T-helper 1 cell treated with Interleukin-12 subunit alpha and Interleukin-12 subunit beta and Interleukin-4 antibody, amounts not matched to agents 30 μg/mL and 1 μg/mL, for 36 hours (primary cell): ENCODE measurements around the gene QSER1.
A peak's percentile ranks its signal among the peaks of the same experiment; 100 is the strongest.

Experiments used
- H3K27ac Mint-ChIP-seq: one replicate; pipeline ENCODE4 v1.8.0; 2021; ENCODE audit warnings: mild to moderate bottlenecking, mixed read lengths
- H3K27me3 Mint-ChIP-seq: one replicate; pipeline ENCODE4 v1.8.0; 2021; ENCODE audit warnings: low read depth, mixed read lengths
- H3K36me3 Mint-ChIP-seq: one replicate; pipeline ENCODE4 v1.8.0; 2021; ENCODE audit warnings: low read depth, mixed read lengths
- H3K4me1 Mint-ChIP-seq: one replicate; pipeline ENCODE4 v1.8.0; 2021; ENCODE audit warnings: low read depth, mixed read lengths
- H3K4me3 Mint-ChIP-seq: one replicate; pipeline ENCODE4 v1.8.0; 2021; ENCODE audit warnings: mild to moderate bottlenecking, moderate library complexity, mixed read lengths
- H3K9me3 Mint-ChIP-seq: one replicate; pipeline ENCODE4 v1.8.0; 2021; ENCODE audit warnings: mixed read lengths

Gene QSER1

DNA sequence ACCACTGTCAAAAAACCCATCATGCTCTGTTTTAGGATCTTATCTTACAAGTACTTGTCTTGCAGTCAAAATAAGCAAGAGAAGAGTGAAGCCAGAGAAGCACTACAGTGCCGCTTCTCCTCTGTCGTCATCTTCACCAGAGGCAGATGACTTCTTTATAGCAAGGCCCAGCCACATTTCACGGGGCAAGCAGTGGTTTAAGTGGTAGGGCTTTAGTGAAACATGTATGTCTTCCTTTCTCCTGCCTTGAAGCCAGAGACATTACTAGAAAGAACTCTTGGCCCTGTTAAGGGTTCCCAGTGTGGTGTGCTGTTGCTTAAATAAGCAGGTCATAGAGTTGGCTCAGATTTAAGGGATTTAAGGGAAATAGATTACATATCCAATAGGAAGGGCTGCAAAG, 80.2 kb downstream of the QSER1 start:
- no peak overlapping the region for H3K27ac Mint-ChIP-seq
- peaks cover 5% of the 10 kb centered on the region for H3K36me3 Mint-ChIP-seq
- H3K27me3 Mint-ChIP-seq = no peaks in the 10 kb centered on the region
- no peaks in the 10 kb centered on the region for H3K4me1 Mint-ChIP-seq
- H3K9me3 Mint-ChIP-seq = no peaks in the 10 kb centered on the region
- no peak overlapping the region for H3K4me3 Mint-ChIP-seq

DNA sequence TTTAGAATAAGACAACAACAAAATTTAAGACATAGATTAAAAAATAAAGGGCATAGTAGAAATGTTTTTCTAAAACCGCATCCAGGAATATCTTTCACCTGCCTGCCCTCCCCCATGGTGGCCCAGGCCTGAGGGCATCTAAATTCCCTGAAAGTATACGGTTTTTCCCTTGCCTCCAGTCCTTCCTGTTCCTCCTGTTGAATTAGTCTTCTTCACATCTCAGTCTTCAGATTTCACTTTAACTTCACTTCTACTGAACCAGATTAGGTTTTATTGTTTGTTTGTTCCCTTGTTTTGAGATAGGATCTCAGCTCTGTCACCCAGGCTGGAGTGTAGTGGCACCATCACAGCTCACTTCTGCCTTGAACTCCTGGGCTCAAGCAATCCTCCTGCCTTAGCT, 90.0 kb downstream of the QSER1 start:
- no peak overlapping the region for H3K27ac Mint-ChIP-seq

DNA sequence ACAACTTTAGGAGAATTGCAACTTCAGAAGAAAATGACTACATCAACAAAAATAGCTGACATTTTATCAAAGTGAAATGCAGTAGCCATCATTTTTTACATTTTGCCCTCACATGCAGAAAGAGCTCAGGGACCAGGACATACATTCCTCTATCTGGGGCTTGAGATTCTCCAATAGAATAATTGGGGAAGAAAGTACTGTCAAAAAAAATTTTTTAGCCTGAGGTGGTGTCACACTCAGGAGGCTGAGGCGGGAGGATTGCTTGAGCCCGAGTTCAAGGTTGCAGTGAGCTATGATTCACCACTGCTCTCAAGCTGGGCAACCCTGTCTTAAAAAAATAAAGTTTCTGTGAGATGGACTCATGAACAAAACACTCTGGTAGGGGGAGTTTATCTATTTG, 90.9 kb downstream of the QSER1 start:
- Mint-ChIP-seq H3K36me3 (no peaks in the 10 kb centered on the region), H3K4me1 (no peaks in the 10 kb centered on the region), H3K27me3 (no peaks in the 10 kb centered on the region), H3K4me3 (no peak overlapping the region), H3K9me3 (no peaks in the 10 kb centered on the region), H3K27ac (no peak overlapping the region)

More for the DNA sequence above, 90.0 kb downstream of the QSER1 start:
- Mint-ChIP-seq H3K4me3 (no peak overlapping the region), H3K27me3 (no peaks in the 10 kb centered on the region), H3K4me1 (no peaks in the 10 kb centered on the region), H3K9me3 (no peaks in the 10 kb centered on the region), H3K36me3 (no peaks in the 10 kb centered on the region)

DNA sequence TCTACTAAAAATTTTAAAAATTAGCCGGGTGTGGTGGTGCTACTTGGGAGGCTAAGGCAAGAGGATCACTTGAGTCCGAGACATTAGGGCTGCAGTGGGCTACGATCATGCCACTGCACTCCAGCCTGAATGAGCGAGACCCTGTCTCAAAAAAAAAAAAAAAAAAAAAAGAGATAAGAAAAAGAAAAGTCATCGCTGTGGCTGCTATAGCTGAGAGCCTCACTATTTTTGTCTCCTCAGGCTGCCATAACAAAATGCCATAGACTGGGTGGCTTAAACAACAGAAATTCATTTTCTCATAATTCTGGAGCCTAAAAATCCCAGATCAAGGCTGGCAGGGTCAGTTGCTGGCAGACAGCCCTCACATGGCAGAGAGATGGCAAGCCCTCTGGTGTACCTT, 93.0 kb downstream of the QSER1 start:
- Mint-ChIP-seq H3K4me3 (no peak overlapping the region), H3K27ac (no peak overlapping the region), H3K4me1 (no peaks in the 10 kb centered on the region), H3K27me3 (no peaks in the 10 kb centered on the region), H3K9me3 (no peaks in the 10 kb centered on the region), H3K36me3 (no peaks in the 10 kb centered on the region)

DNA sequence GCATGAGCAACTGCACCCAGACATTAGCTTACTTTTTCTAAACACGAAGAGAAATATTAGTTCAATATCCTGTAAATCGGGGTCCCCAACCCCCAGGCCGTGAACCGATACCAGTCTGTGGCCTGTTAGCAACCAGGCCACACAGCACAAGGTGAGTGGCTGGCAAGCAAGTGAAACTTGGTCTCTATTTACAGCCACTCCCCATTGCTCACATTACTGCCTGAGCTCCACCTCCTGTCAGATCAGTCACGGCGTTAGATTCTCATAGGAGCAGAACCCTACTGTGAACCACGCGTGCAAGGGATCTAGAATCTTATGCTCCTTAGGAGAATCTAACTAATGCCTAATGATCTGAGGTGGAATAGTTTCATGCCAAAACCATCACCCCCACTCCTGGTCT, 95.2 kb downstream of the QSER1 start:
- no peak overlapping the region for H3K4me3 Mint-ChIP-seq
- H3K4me1 Mint-ChIP-seq = no peaks in the 10 kb centered on the region
- no peak overlapping the region for H3K27ac Mint-ChIP-seq
- H3K9me3 Mint-ChIP-seq = peaks cover 3% of the 10 kb centered on the region
- H3K36me3 Mint-ChIP-seq = no peaks in the 10 kb centered on the region
- H3K27me3 Mint-ChIP-seq = peaks cover 9% of the 10 kb centered on the region

DNA sequence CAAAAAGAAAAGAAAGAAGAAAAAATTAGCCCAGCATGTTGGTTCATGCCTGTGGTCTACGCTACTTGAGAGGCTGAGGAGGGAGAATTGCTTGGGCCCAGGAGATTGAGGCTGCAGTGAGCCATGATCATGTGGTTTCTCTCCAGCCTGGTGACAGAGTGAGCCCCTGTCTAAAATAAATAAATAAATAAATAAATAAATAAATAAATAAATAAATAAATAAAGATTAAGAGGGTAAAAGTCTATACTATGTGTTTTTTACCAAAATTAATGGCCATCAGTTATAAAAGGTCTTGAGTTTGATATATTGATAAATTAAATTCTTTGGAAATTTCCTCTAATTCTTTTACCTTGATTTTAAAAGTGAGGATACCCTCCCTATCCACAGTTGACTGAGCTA, 97.9 kb downstream of the QSER1 start:
- H3K4me3 Mint-ChIP-seq = no peak overlapping the region
- peaks cover 27% of the 10 kb centered on the region for H3K27me3 Mint-ChIP-seq
- H3K36me3 Mint-ChIP-seq = no peaks in the 10 kb centered on the region
- peaks cover 3% of the 10 kb centered on the region for H3K9me3 Mint-ChIP-seq
- no peak overlapping the region for H3K27ac Mint-ChIP-seq
- H3K4me1 Mint-ChIP-seq = no peaks in the 10 kb centered on the region

DNA sequence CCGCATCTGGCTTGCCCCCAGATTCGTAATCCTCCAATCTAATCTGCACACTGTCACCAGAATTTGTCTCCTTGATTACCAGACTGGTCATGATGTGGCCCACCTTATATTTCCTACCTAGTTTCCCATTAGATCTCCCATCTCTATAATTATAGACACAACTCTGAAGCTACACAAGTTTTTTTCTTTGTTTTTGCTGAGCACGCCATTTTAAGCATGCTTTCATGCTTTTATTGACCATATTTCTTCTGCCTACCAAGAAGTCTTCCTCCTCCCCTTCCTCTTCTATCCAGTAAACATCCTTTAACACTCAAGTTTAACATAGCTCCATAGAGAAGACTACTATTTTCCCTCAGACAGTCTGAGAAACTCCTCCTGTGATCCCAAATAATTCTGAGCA, 98.8 kb downstream of the QSER1 start:
- peaks cover 36% of the 10 kb centered on the region for H3K27me3 Mint-ChIP-seq
- no peak overlapping the region for H3K27ac Mint-ChIP-seq
- H3K9me3 Mint-ChIP-seq = peaks cover 3% of the 10 kb centered on the region
- no peaks in the 10 kb centered on the region for H3K36me3 Mint-ChIP-seq
- no peaks in the 10 kb centered on the region for H3K4me1 Mint-ChIP-seq
- H3K4me3 Mint-ChIP-seq = no peak overlapping the region

DNA sequence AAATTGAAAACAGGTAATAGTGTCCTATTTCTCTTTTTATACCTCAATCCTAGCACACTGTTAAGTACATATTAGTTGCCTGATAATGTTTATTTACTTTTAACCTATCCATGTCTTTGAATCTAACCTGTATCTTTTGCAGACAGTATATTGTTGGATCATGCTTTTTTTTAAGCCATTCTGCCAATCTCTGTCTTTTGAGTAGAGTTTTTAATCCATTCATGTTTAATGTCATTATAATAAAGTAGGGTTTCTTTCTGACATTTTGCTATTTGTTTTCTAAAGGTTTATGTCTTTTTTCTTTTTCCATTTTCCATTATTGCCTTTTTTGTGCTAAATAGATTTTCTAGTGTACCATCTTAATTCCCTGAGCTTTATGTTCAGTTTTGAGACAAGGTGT, 99.3 kb downstream of the QSER1 start:
- H3K4me3 Mint-ChIP-seq = no peak overlapping the region
- H3K9me3 Mint-ChIP-seq = peaks cover 3% of the 10 kb centered on the region
- no peaks in the 10 kb centered on the region for H3K36me3 Mint-ChIP-seq
- H3K4me1 Mint-ChIP-seq = no peaks in the 10 kb centered on the region
- no peak overlapping the region for H3K27ac Mint-ChIP-seq
- peaks cover 41% of the 10 kb centered on the region for H3K27me3 Mint-ChIP-seq

DNA sequence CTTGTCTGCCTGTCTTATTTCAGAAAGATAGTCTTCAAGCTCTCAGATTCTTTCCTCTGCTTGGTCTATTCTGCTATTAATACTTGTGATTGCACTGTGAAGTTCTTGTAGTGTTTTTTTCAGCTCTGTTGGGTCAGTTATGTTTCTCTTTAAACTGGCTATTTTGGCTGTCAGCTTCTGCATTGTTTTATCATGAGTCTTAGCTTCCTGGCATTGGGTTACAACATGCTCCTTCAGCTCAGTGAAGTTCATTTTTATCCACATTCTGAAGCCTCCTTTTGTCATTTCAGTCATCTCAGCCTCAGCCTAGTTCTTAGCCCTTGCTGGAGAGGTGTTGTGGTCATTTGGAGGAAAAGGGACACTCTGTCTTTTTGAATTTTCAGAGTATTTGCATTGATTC, 107.6 kb downstream of the QSER1 start:
- H3K27ac Mint-ChIP-seq = no peak overlapping the region
- H3K4me3 Mint-ChIP-seq = no peak overlapping the region
- peaks cover 66% of the 10 kb centered on the region for H3K27me3 Mint-ChIP-seq
- H3K4me1 Mint-ChIP-seq = peaks cover 6% of the 10 kb centered on the region
- H3K36me3 Mint-ChIP-seq = no peaks in the 10 kb centered on the region
- H3K9me3 Mint-ChIP-seq = peaks cover 15% of the 10 kb centered on the region

DNA sequence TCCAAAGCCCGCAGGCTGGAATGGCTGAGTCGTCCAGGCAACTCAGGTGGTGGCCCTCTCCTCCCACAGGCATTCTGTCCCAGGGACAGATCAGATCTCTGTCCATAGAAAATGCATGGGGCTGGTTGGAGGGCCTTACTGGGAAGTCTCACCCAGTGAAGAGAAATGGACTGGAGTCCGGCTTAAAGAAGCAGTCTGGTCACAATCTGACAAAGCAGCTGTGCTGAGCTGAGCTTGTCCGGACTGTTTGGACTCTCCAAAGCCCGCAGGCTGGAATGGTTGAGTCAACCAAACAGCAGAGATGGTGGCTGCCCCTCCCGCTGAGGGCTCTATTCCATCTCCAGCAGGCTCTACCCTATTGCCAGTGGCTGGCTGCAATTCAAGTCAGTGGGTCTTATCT, 108.7 kb downstream of the QSER1 start:
- Mint-ChIP-seq H3K27ac (no peak overlapping the region), H3K27me3 (peaks cover 67% of the 10 kb centered on the region), H3K9me3 (peaks cover 15% of the 10 kb centered on the region), H3K4me1 (peaks cover 15% of the 10 kb centered on the region), H3K36me3 (no peaks in the 10 kb centered on the region), H3K4me3 (no peak overlapping the region)

DNA sequence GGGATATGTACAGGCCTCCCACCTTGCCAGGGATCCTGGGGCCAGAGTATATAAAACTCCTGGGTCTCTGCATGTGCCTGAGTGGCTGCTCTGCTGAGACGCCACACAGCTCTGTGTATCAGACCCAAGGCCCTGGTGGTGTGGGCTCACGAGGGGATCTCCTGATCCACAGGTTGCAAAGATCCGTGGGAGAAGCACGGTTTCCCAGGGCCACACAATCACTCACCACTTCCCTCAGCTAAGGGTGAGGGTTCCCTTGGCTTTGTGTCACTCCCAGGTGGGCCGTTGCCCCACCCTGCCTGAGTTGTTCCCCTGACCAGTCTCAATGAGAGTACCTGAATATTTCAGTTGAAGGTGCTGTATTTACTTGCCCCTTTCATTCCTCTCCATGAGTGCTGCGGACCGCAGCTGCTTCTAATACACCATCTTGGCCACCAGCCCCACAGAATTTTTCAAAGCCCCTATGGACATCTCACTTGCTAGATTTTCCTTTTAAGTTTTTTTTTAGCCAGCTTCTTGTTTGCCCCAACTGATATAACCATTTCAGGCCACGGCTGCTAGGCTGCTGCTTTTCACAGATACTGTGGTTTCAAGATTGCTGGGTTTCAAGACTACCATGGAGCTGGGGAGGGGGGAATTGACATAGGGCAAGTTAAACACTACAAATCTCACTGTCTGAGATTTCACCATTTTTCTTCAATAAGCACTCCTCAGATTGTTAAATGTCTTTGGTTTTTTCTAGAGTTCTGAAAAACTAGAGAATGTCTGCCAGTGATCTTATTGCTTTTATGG, 109.3 kb downstream of the QSER1 start:
- Mint-ChIP-seq H3K9me3 (peaks cover 15% of the 10 kb centered on the region), H3K36me3 (no peaks in the 10 kb centered on the region), H3K4me3 (no peak overlapping the region), H3K27me3 (peaks cover 67% of the 10 kb centered on the region), H3K4me1 (peaks cover 15% of the 10 kb centered on the region), H3K27ac (no peak overlapping the region)

DNA sequence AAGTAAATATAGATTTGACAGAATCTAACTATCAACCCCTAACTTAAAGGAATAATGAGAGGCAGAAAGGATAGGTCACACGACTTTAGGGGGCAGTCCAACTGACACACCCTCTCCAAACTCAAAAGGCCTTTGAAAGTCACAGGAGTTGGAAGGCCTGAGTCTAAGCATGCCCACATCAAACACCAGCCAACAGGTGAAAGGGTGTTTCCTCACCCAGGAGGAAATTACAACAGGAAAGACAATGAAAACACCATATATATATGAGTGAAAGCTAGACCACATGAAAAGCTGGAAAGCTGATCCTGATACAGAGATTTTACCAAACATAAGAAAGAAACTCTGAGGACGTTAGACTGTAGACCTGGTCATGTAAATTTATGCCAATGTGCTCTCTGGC, 112.6 kb downstream of the QSER1 start:
- H3K4me1 Mint-ChIP-seq = peaks cover 15% of the 10 kb centered on the region
- peaks cover 65% of the 10 kb centered on the region for H3K27me3 Mint-ChIP-seq
- no peaks in the 10 kb centered on the region for H3K9me3 Mint-ChIP-seq
- H3K4me3 Mint-ChIP-seq = no peak overlapping the region
- no peaks in the 10 kb centered on the region for H3K36me3 Mint-ChIP-seq
- no peak overlapping the region for H3K27ac Mint-ChIP-seq

DNA sequence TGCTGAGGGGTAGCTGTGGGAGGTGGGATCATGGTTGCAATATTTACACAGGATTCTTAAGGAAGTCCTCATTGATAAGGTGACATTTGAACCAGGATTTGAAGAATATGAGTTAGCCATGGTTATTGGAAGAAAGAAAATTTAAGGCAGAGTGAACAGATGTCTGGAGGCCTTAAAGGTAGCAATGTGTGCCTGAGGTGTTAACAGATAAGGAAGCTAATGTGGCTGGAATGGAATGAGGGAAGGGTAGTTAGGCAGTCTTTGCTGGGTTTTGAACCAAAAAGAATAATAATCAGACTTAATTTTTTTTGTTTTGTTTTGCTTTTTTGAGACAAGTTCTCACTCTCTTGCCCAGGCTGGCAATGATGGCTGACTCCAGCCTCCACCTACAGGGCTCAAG, 113.4 kb downstream of the QSER1 start:
- H3K36me3 Mint-ChIP-seq = no peaks in the 10 kb centered on the region
- H3K4me1 Mint-ChIP-seq = peaks cover 15% of the 10 kb centered on the region
- H3K4me3 Mint-ChIP-seq = no peak overlapping the region
- no peaks in the 10 kb centered on the region for H3K9me3 Mint-ChIP-seq
- H3K27me3 Mint-ChIP-seq = peaks cover 72% of the 10 kb centered on the region
- no peak overlapping the region for H3K27ac Mint-ChIP-seq

DNA sequence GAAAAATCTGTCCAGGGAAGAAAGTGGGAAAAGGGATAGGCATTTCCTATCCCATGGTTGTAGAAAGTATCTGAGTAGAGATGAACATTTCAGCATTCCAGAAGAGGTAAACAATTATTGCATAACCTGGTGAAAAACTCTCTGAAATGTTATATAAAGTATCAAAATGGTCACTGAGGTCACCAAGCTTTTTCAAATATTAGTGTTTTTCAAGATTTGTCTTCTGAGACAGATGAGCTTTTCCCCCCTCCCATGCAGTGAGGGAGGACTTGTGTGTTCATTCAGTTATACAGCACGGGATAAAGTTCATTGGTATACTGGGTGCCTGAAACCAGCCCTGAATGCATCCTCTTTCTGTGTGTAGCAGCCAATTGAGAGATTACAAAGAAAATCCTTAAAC, 121.1 kb downstream of the QSER1 start:
- Mint-ChIP-seq H3K4me1 (peaks cover 15% of the 10 kb centered on the region), H3K4me3 (no peak overlapping the region), H3K27me3 (peaks cover 77% of the 10 kb centered on the region), H3K36me3 (peaks cover 1% of the 10 kb centered on the region), H3K9me3 (no peaks in the 10 kb centered on the region), H3K27ac (no peak overlapping the region)

DNA sequence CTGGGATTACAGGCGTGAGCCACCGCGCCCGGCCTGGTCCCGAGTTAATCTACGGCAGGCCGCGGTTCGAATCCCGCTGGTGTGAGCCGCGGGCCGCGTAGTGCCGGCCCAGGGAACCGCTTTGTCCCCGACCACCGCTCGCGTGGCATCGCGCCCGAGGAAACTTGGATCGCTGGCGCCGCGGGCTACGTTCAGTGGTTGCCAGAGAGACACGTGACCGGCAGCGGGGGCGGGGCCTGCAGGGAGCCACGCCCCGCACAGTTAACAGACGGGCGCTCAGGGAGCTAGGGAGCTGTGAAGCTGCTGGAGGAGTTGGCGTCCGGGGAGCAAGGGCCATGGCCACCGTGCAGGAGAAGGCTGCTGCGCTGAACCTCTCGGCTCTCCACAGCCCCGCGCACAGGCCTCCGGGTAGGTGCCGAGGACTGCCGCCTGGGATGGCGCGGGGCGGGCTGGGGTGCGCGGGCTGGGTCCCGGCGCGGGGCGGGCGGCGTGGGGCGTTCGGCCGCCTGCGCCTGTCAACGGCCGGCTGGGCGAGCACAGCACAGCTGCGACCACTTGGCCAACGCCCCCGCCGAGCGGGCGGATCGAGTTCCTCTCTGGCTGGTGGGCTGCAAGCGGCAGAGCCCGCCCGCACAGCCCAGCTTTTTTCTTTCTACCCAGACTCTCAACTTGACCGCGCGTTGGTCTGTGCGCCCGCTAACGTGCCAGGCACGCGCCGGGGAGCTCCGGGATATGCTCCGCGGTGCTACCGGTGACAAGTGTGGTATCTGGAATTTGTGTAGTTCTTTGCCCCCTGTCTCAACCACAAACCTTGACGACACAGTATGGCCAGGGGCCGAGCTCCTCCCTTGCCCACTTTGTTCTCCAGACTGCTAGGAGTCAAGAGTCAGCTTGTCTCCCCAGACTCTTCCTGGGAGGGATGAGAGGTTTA, 123.3 kb downstream of the QSER1 start, which contains the start of gene DEPDC7:
Gene DEPDC7 (plus strand): TSS at position 258 of the 931 bp plus-strand sequence. CDS start 78 bp downstream, at position 336.
- H3K4me1 Mint-ChIP-seq = peaks cover 15% of the 10 kb centered on the region
- H3K27me3 Mint-ChIP-seq = peaks cover 74% of the 10 kb centered on the region
- H3K9me3 Mint-ChIP-seq = no peaks in the 10 kb centered on the region
- H3K4me3 Mint-ChIP-seq = peak within 1 kb of the TSS; percentile 80
- peaks cover 1% of the 10 kb centered on the region for H3K36me3 Mint-ChIP-seq
- H3K27ac Mint-ChIP-seq = no peak within 1 kb of the TSS
